B cell (primary cell): ENCODE data around the gene PRSS36. TPM values are rescaled to one million over a fixed set of nuclear protein-coding genes. Genes with fewer than 3 reads are reported as not detected.

Source experiments
- ATAC-seq: fragments of 200-7000 bp; cut with Tn5 transposase; one replicate; pipeline ENCODE4 v1.10.0; 2021; ENCODE audit warnings: low read depth, mild to moderate bottlenecking, moderate number of reproducible peaks, moderate library complexity
- CTCF ChIA-PET: fragments of 350-600 bp; sonication (Branson Sonifier 250); formaldehyde crosslinking; loops from one replicate; lab custom pipeline; 2021; ENCODE audit warnings: antibody characterized with exemption, inconsistent platforms; lab: Charles Lee
- POLR2A ChIA-PET: fragments of 350-600 bp; sonication (Branson Sonifier 250); formaldehyde crosslinking; loops from one replicate; lab custom pipeline; 2021; ENCODE audit warnings: antibody characterized with exemption; lab: Charles Lee
- DNase-seq: peaks from one replicate; pipeline ENCODE4 v3.0.0; 2013
- H2AFZ ChIP-seq: 2 replicates; pipeline ENCODE4 v1.6.1; 2012; ENCODE audit warnings: mild to moderate bottlenecking, low read depth, low read length; ENCODE audit not compliant: insufficient read depth, poor library complexity, severe bottlenecking
- H3K27ac ChIP-seq, 2 donors: 1 replicate in 1 of 2; 2 replicates in 1 of 2; pipeline ENCODE4 v1.5.1; 2012 to 2013; ENCODE audit warnings: low read length in 2 of 2, mild to moderate bottlenecking in 2 of 2, moderate library complexity in 1 of 2
- H3K27me3 ChIP-seq, 4 experiments: fragments of 200-600 bp in 1 of 4; sonication (generic) in 1 of 4; replicated peaks in 1 of 4; 1 replicate in 2 of 4; 2 replicates in 2 of 4; pipeline versions ENCODE4 v1.6.1 to v1.7.0; 2013 to 2016; ENCODE audit warnings: low read length in 3 of 4, mild to moderate bottlenecking in 2 of 4, mixed read lengths in 1 of 4, moderate library complexity in 1 of 4; ENCODE audit not compliant: insufficient read depth in 4 of 4, control insufficient read depth in 3 of 4; ENCODE audit errors: control extremely low read depth in 1 of 4
- H3K36me3 ChIP-seq, 2 experiments: replicated peaks in 1 of 2; 1 replicate in 1 of 2; 2 replicates in 1 of 2; pipeline versions ENCODE4 v1.6.1 to v1.7.1; 2013; ENCODE audit warnings: low read length in 1 of 2; ENCODE audit not compliant: insufficient read depth in 2 of 2, control insufficient read depth in 1 of 2; ENCODE audit errors: control extremely low read depth in 1 of 2, extremely low read depth in 1 of 2
- H3K4me1 ChIP-seq, 2 donors: fragments of 200-600 bp in 1 of 2; sonication (generic) in 1 of 2; 1 replicate in 1 of 2; 2 replicates in 1 of 2; pipeline versions ENCODE4 v1.5.1 to v1.6.1; 2013 to 2017; ENCODE audit warnings: low read length in 2 of 2; ENCODE audit not compliant: control insufficient read depth in 2 of 2, insufficient read depth in 2 of 2
- H3K4me2 ChIP-seq: replicated peaks from 2 replicates; pipeline ENCODE3; 2012; ENCODE audit warnings: mild to moderate bottlenecking, low read depth, low read length; ENCODE audit not compliant: poor library complexity, severe bottlenecking
- H3K4me3 ChIP-seq, 5 experiments: fragments of 200-600 bp in 1 of 5; sonication (generic) in 1 of 5; 1 replicate in 3 of 5; 2 replicates in 2 of 5; pipeline versions ENCODE4 v1.5.1 to v1.7.0; 2011 to 2016; ENCODE audit warnings: low read length in 4 of 5, mild to moderate bottlenecking in 4 of 5, low read depth in 2 of 5, control low read depth in 1 of 5, moderate library complexity in 1 of 5; ENCODE audit not compliant: insufficient read depth in 1 of 5; ENCODE audit errors: control extremely low read depth in 1 of 5, extremely low read depth in 1 of 5
- H3K79me2 ChIP-seq: fragments of 200-600 bp; sonication (generic); one replicate; pipeline ENCODE4 v1.6.0; 2016; ENCODE audit warnings: low read length; ENCODE audit not compliant: control insufficient read depth, insufficient read depth
- H3K9ac ChIP-seq: fragments of 200-600 bp; sonication (generic); 2 replicates; pipeline ENCODE4 v1.6.1; 2017; ENCODE audit warnings: mild to moderate bottlenecking, low read length, moderate library complexity
- H3K9me3 ChIP-seq, 3 donors: one replicate each; pipeline versions ENCODE4 v1.6.1 to v1.7.1; 2013; ENCODE audit warnings: low read length in 2 of 3; ENCODE audit not compliant: control insufficient read depth in 2 of 3, insufficient read depth in 1 of 3; ENCODE audit errors: control extremely low read depth in 1 of 3
- H4K20me1 ChIP-seq: 2 replicates; pipeline ENCODE4 v1.6.0; 2012; ENCODE audit warnings: mild to moderate bottlenecking, low read length; ENCODE audit not compliant: insufficient read depth, control insufficient read depth, poor library complexity, severe bottlenecking
- H3K27ac Mint-ChIP-seq: one replicate; pipeline ENCODE4 v1.8.0; 2021; ENCODE audit warnings: mixed read lengths
- H3K27me3 Mint-ChIP-seq: one replicate; pipeline ENCODE4 v1.8.0; 2021; ENCODE audit warnings: mixed read lengths
- H3K4me1 Mint-ChIP-seq: one replicate; pipeline ENCODE4 v1.8.0; 2021; ENCODE audit warnings: mixed read lengths
- H3K4me3 Mint-ChIP-seq: one replicate; pipeline ENCODE4 v1.8.0; 2021; ENCODE audit warnings: mixed read lengths
- H3K9me3 Mint-ChIP-seq: one replicate; pipeline ENCODE4 v1.8.0; 2022; ENCODE audit warnings: mixed read lengths; ENCODE audit not compliant: insufficient read depth
- EZH2 ChIP-seq: IDR thresholded peaks from 2 replicates; pipeline ENCODE4 v1.6.1; 2012; ENCODE audit warnings: borderline replicate concordance, low read depth, mild to moderate bottlenecking, moderate library complexity, low read length; ENCODE audit not compliant: insufficient read depth, poor library complexity, severe bottlenecking
- WGBS: methylation state at CpG from one replicate; pipeline ENCODE4 v1.1.5; 2013; ENCODE audit warnings: missing lambda C conversion rate; ENCODE audit not compliant: insufficient coverage; 5-methylcytosine and 5-hydroxymethylcytosine counted together
- intact Hi-C: fragments of 100-400 bp; cut with micrococcal nuclease; formaldehyde crosslinking; loops from one replicate; pipeline ENCODE4 v1.10.0; 2022
- polyA plus RNA-seq: library from polyadenylated mRNA; depleted of rRNA; stranded (reverse); fragments of >200 nt; gene quantifications from 2 replicates; pipeline ENCODE4 v1.2.3, GENCODE V29; 2012
- total RNA-seq, 2 donors: library from RNA; stranded (reverse); fragments of 120-200 nt in 1 of 2; gene quantifications; 1 replicate in 1 of 2; 2 replicates in 1 of 2; pipeline versions ENCODE4 v1.2.3 to v1.2.4, GENCODE V29; 2013 to 2022
- TF ChIP-seq, protein P1 (sequence below): fragments of 200-600 bp; IDR thresholded peaks from one replicate; pipeline ENCODE4 v1.8.0; 2022; ENCODE audit warnings: antibody characterized with exemption, mild to moderate bottlenecking

PRSS36 gene
- total and polyA plus RNA-seq, 2 donors (not counting 1 experiment from before 2014, with no cell fraction given) = 1.0 to 1.6 TPM

DNA sequence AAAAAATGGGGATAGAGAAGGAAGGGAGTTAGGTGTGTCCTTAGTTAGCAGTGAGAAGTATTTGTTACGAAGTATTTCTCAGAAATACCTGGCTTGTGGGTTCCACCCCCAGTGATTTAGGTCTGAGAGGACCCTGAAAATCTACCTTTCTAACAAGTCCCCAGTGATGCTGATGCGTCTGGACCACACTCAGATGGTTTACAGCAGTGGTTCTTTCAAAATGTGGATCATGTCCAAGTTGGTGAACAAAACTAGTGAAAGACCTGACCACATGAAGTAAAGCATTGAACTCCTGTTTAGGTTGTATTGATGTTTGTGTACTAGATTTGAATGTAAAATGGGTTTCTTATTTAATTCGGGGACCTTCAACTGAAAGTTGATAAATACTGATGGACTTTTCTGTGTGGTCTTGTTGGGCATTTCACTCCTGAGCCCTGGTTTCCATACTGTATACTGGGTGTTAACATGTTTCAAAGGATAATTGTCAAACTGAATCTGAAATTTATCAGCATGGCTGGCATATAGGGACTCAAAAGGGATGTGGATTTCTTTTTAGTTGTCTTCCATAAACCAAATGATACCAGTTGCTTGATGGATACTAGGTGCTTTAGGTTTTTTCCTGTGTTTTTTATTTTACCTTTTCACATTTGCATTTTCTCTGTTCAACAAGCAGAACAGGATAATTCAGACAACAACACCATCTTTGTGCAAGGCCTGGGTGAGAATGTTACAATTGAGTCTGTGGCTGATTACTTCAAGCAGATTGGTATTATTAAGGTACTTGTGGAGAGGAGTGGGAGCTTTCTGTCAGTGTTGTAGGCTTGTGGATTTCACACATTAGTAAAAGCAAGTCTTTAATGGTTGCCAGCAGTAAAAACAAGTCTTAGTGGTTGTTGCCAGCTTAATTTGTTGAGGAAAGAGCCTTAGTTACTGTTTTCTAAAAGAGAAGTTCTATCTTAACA is 38.9 kb upstream of the PRSS36 start:
- Mint-ChIP-seq H3K9me3 (no peaks in the 10 kb centered on the region), H3K4me3 (no peak overlapping the region), H3K27ac (no peak overlapping the region), H3K4me1 (peaks cover 44% of the 10 kb centered on the region), H3K27me3 (no peaks in the 10 kb centered on the region)
- Histone ChIP-seq H2AFZ (no peak overlapping the region), H3K79me2 (peaks cover 52% of the 10 kb centered on the region), H3K4me2 (no peak overlapping the region), H3K4me3 (no peak overlapping the region), H3K27ac (no peak overlapping the region), H3K9ac (no peak overlapping the region), H3K9me3 (no peaks in the 10 kb centered on the region), H3K36me3 (peaks cover 8 to 97% of the 10 kb centered on the region in 2 experiments), H3K27me3 (no peaks in the 10 kb centered on the region), H3K4me1 (peaks cover 0 to 5% of the 10 kb centered on the region in 2 donors), H4K20me1 (peaks cover 97% of the 10 kb centered on the region)
- ATAC-seq (no peak), DNase-seq (no peak)
- CTCF ChIA-PET = interaction anchor here (0.5 kb wide), 1 partner anchor 36 kb away, joined by 5 read pairs; no protein-coding TSS in a partner anchor
- POLR2A ChIA-PET = interaction anchor here (1.4 kb wide), 1 partner anchor 11 kb away, joined by 5 read pairs; no protein-coding TSS in a partner anchor
- intact Hi-C loops = loop anchor here (10.0 kb wide), 2 partner anchors 84 to 686 kb away; partner anchors contain the start of genes BCKDK and ZNF267
- no peak for TF ChIP-seq EZH2
- TF ChIP-seq, protein P1, sequence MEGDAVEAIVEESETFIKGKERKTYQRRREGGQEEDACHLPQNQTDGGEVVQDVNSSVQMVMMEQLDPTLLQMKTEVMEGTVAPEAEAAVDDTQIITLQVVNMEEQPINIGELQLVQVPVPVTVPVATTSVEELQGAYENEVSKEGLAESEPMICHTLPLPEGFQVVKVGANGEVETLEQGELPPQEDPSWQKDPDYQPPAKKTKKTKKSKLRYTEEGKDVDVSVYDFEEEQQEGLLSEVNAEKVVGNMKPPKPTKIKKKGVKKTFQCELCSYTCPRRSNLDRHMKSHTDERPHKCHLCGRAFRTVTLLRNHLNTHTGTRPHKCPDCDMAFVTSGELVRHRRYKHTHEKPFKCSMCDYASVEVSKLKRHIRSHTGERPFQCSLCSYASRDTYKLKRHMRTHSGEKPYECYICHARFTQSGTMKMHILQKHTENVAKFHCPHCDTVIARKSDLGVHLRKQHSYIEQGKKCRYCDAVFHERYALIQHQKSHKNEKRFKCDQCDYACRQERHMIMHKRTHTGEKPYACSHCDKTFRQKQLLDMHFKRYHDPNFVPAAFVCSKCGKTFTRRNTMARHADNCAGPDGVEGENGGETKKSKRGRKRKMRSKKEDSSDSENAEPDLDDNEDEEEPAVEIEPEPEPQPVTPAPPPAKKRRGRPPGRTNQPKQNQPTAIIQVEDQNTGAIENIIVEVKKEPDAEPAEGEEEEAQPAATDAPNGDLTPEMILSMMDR = no peak
- WGBS = 100% methylated on average over 1 of the region's 3 CpGs
